Neural crest cell (in vitro differentiated cells): ENCODE results near the gene UBE2A. TPM values are rescaled to one million over a fixed set of nuclear protein-coding genes. Genes with fewer than 3 reads are reported as not detected.

Experiments used
- DNase-seq: peaks from one replicate; pipeline ENCODE4 v3.0.0; 2021; ENCODE audit warnings: low read depth, mixed read lengths, low spot score
- H3K27ac Mint-ChIP-seq: one replicate; pipeline ENCODE4 v1.8.0; 2021; ENCODE audit warnings: mild to moderate bottlenecking, mixed read lengths; ENCODE audit not compliant: unreplicated experiment
- H3K27me3 Mint-ChIP-seq: 2 replicates; pipeline ENCODE4 v1.8.0; 2021; ENCODE audit warnings: low read depth, mild to moderate bottlenecking, mixed read lengths
- H3K36me3 Mint-ChIP-seq: 2 replicates; pipeline ENCODE4 v1.8.0; 2021; ENCODE audit warnings: low read depth, mild to moderate bottlenecking, mixed read lengths
- H3K4me1 Mint-ChIP-seq: 2 replicates; pipeline ENCODE4 v1.8.0; 2021; ENCODE audit warnings: mixed read lengths
- H3K4me3 Mint-ChIP-seq: one replicate; pipeline ENCODE4 v1.8.0; 2021; ENCODE audit warnings: mild to moderate bottlenecking, mixed read lengths
- H3K9me3 Mint-ChIP-seq: 2 replicates; pipeline ENCODE4 v1.8.0; 2021; ENCODE audit warnings: mixed read lengths
- total RNA-seq: library from RNA; stranded (reverse); gene quantifications from 2 replicates; pipeline ENCODE4 v1.2.1, GENCODE V29; 2021
- TF ChIP-seq, protein P1 (sequence below): fragments of 200-600 bp; sonication (generic); conservative IDR thresholded peaks from 2 replicates; pipeline ENCODE4 v1.5.0; 2021; ENCODE audit warnings: antibody characterized with exemption, mild to moderate bottlenecking

The UBE2A gene
- total RNA-seq, 1 donor from 2014 or later, result 43.5 TPM

DNA sequence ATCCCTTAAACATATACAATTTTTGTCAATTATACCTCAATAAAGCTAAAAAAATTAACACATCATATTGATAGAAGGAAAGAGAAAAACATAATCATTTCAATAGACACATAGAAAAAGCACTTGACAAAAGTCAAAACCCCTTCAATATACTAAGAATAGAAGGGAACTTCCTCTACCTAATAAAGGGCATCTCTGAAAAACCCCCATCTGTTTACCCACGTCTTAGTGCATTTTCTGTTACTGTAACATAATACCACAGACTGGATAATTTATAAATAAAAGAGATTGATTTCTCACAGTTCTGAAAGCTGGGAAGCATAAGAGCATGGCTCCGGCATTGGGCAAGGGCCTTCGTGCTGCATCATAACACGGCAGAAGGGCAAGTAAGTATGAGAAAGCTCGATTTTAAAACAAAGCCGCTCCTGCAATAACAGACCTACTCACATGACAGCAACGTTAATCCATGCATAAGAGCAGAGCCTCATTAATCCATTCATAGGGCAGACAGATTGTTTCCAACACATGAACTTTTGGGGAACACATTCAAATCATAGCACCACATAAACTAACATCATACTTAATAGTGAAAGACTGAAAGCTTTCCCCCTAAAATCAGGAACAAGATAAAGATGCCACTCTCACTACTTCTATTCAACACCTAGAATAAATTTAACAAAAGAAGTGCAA lies 24.9 kb upstream of the UBE2A start:
- no peaks in the 10 kb centered on the region for H3K9me3 Mint-ChIP-seq
- no peaks in the 10 kb centered on the region for H3K36me3 Mint-ChIP-seq
- TF ChIP-seq, protein P1, sequence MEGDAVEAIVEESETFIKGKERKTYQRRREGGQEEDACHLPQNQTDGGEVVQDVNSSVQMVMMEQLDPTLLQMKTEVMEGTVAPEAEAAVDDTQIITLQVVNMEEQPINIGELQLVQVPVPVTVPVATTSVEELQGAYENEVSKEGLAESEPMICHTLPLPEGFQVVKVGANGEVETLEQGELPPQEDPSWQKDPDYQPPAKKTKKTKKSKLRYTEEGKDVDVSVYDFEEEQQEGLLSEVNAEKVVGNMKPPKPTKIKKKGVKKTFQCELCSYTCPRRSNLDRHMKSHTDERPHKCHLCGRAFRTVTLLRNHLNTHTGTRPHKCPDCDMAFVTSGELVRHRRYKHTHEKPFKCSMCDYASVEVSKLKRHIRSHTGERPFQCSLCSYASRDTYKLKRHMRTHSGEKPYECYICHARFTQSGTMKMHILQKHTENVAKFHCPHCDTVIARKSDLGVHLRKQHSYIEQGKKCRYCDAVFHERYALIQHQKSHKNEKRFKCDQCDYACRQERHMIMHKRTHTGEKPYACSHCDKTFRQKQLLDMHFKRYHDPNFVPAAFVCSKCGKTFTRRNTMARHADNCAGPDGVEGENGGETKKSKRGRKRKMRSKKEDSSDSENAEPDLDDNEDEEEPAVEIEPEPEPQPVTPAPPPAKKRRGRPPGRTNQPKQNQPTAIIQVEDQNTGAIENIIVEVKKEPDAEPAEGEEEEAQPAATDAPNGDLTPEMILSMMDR, result no peak

DNA sequence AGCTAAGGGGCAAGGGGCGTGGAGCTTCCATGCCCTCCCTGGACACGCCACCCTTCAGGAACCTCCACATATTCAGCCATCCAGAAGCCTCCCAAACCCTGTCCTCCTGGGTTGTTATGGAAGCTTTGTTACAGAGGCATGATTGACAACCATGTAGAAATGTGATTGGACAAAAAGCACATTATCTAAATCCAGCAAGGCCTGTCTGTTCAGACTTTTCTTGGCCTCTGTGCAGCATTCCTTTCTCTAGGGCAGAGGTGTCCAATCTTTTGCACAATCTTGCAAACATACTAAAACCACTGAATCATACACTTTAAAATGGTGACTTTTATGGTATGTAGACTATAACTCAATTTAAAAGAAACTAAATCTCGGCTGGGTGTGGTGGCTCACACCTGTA lies 21.9 kb upstream of the UBE2A start:
- H3K36me3 Mint-ChIP-seq, result peaks cover 7% of the 10 kb centered on the region
- no peak overlapping the region for H3K27ac Mint-ChIP-seq
- H3K9me3 Mint-ChIP-seq, result no peaks in the 10 kb centered on the region
- no peaks in the 10 kb centered on the region for H3K4me1 Mint-ChIP-seq
- TF ChIP-seq, protein P1, result no peak
- H3K4me3 Mint-ChIP-seq, result no peak overlapping the region
- no peak for DNase-seq
- H3K27me3 Mint-ChIP-seq, result no peaks in the 10 kb centered on the region

More for the DNA sequence above, 24.9 kb upstream of the UBE2A start:
- no peaks in the 10 kb centered on the region for H3K27me3 Mint-ChIP-seq
- no peak overlapping the region for H3K27ac Mint-ChIP-seq
- H3K4me1 Mint-ChIP-seq, result no peaks in the 10 kb centered on the region
- no peak overlapping the region for H3K4me3 Mint-ChIP-seq
- DNase-seq, result no peak

DNA sequence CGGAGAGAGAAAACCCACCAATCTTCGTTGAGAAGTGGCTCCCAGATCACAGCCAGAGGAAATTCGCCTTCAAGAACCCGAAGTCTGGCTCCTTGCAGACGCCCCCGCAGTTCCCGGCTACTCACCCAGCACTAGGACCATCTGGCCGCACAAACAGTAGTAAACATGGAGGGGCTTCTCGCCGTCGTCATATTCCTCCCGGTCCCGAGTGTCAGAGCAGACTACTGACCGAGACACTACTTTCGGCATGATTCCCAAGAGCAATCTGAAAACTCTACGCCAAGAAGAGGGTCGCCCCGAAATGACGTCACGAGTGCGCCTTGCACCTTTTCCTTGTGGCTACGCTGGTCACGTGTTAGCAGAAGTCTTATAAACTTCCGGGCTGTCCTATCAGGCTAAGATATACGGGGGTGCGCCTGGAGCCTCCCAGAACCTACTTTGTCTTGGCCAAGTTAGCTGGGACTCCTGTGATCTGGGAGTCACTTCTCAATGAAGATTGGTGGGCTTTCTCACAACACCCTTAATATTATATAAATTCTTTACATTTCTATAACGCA lies 9.2 kb upstream of the UBE2A start, which contains the start of gene STEEP1:
Gene STEEP1, minus strand, starts transcription at position 303 of the 557 bp plus-strand sequence. Its CDS starts 54 bp downstream, at position 249.
- TF ChIP-seq, protein P1, result no peak
- Mint-ChIP-seq H3K4me3 (peak within 1 kb of the TSS; percentile 98), H3K4me1 (peaks cover 14% of the 10 kb centered on the region), H3K9me3 (peaks cover 4% of the 10 kb centered on the region), H3K27me3 (peaks cover 3% of the 10 kb centered on the region), H3K27ac (peak within 1 kb of the TSS; percentile 99), H3K36me3 (peaks cover 2% of the 10 kb centered on the region)
- DNase-seq, result peak; percentile 71

DNA sequence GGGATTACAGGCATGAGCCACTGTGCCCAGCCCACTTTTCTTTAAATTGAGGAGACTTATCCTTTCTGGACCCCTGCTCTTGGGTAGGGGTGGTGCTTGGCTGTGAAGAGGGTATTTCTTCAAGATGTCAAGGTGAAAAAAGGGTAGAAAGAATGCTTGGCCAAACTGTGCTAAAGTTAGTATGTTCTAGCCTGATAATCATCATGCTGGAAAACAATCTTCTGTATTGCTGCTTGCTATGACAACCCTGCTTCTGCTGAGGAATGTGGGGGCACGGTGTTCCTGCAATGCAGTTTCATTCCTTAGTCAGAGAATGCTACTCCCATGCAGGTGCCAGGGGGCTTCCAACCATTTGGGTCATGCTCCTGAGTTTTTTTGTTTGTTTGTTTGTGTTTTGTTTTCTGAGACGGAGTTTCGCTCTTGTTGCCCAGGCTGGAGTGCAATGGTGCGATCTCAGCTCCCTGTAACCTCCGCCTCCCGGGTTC lies 4.0 kb upstream of the UBE2A start:
- no peak for DNase-seq
- Mint-ChIP-seq H3K4me1 (peaks cover 10% of the 10 kb centered on the region), H3K27me3 (peaks cover under 1% of the 10 kb centered on the region), H3K9me3 (no peaks in the 10 kb centered on the region), H3K4me3 (no peak overlapping the region), H3K27ac (no peak overlapping the region), H3K36me3 (peaks cover 2% of the 10 kb centered on the region)
- TF ChIP-seq, protein P1, result no peak

DNA sequence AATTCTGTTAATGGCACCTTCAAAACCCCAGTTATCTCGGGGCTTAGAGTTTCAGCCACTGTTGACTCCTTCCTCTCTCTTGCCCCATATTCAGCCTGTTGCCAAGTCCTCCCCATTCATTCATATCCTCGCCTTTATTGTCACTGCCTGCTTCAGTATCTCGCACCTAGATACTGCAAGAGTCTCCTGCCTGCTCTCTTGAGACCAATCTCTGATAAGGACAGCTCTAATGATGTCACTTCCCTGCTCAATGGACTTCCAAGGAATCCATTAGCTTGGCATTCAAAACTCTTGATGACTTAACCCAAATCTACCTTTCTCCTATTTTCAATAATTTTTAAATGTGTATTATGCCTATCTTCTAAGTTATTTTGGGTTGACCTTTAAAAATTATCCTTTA lies 1.1 kb upstream of the UBE2A start:
- TF ChIP-seq, protein P1, result no peak
- Mint-ChIP-seq H3K9me3 (no peaks in the 10 kb centered on the region), H3K36me3 (peaks cover 2% of the 10 kb centered on the region), H3K4me1 (peaks cover 10% of the 10 kb centered on the region), H3K27ac (no peak overlapping the region), H3K4me3 (peak overlapping the region; percentile 91), H3K27me3 (no peaks in the 10 kb centered on the region)
- no peak for DNase-seq
